GM12878 (cell line): ENCODE measurements around the gene SOX4. TPM values are rescaled to one million over a fixed set of nuclear protein-coding genes. Genes with fewer than 3 reads are reported as not detected.
A peak's percentile ranks its signal among the peaks of the same experiment; 100 is the strongest.

Experiments
- ATAC-seq: fragments of 200-7000 bp; cut with Tn5 transposase; 3 replicates; pipeline ENCODE4 v1.9.1; 2020; ENCODE audit warnings: mild to moderate bottlenecking, moderate library complexity
- BruUV-seq: library from RNA; stranded (reverse); fragments of 400-500 nt; replicated peaks from 2 replicates; lab custom pipeline; 2021; lab: Mats Ljungman, UMichigan
- CTCF ChIA-PET: fragments of 300-600 bp; sonication (Branson Sonifier 250); formaldehyde crosslinking; extraction: SDS; loops from one replicate; lab custom pipeline; 2021; ENCODE audit warnings: inconsistent platforms; lab: Yijun Ruan, JAX
- POLR2A ChIA-PET: fragments of 350-600 bp; formaldehyde crosslinking; extraction: SDS; loops from one replicate; lab custom pipeline; 2021; ENCODE audit warnings: inconsistent platforms; lab: Charles Lee
- RAD21 ChIA-PET: fragments of 300-600 bp; sonication (Branson Sonifier 250); formaldehyde crosslinking; loops from one replicate; lab custom pipeline; 2023; ENCODE audit warnings: antibody characterized with exemption; ENCODE audit not compliant: unreplicated experiment; lab: Charles Lee
- SMC1A ChIA-PET: fragments of 300-600 bp; sonication (Branson Sonifier 250); formaldehyde crosslinking; loops from one replicate; lab custom pipeline; 2023; ENCODE audit not compliant: unreplicated experiment, uncharacterized antibody; lab: Charles Lee
- DNase-seq: peaks from one replicate; pipeline ENCODE4 v3.0.0-alpha.2; 2011; ENCODE audit warnings: low read depth, low spot score
- FAIRE-seq: peaks from 3 replicates; lab custom pipeline; 2011; peaks lifted over from hg19 to GRCh38; lab: Jason Lieb, UNC
- H2AFZ ChIP-seq: 2 replicates; pipeline ENCODE4 v1.6.0; 2011; ENCODE audit warnings: low read depth, low read length, control low read depth; ENCODE audit not compliant: control insufficient read depth
- H3K27ac ChIP-seq: 2 replicates; pipeline ENCODE4 v1.5.1; 2011; ENCODE audit warnings: control low read depth; ENCODE audit not compliant: control insufficient read depth, insufficient read depth
- H3K27me3 ChIP-seq, 2 experiments: replicated peaks in 1 of 2; 2 replicates each; pipeline versions ENCODE4 v1.6.0 to v1.6.1; 2011; ENCODE audit warnings: low read length in 1 of 2; ENCODE audit not compliant: control insufficient read depth in 2 of 2, insufficient read depth in 2 of 2
- H3K36me3 ChIP-seq, 2 experiments: 2 replicates each; pipeline ENCODE4 v1.5.1; 2011; ENCODE audit warnings: low read length in 1 of 2; ENCODE audit not compliant: control insufficient read depth in 2 of 2, insufficient read depth in 2 of 2
- H3K4me1 ChIP-seq: 2 replicates; pipeline ENCODE4 v1.6.1; 2011; ENCODE audit warnings: mild to moderate bottlenecking, low read length, moderate library complexity, mixed read lengths; ENCODE audit not compliant: control insufficient read depth, insufficient read depth
- H3K4me2 ChIP-seq: 2 replicates; pipeline ENCODE4 v1.6.0; 2011; ENCODE audit warnings: control low read depth; ENCODE audit not compliant: control insufficient read depth, insufficient read depth
- H3K4me3 ChIP-seq: fragments of 200-600 bp; sonication (generic); 2 replicates; pipeline ENCODE4 v1.5.1; 2016
- H3K79me2 ChIP-seq: 2 replicates; pipeline ENCODE4 v1.6.0; 2011; ENCODE audit warnings: low read length; ENCODE audit not compliant: control insufficient read depth, insufficient read depth
- H3K9ac ChIP-seq: 2 replicates; pipeline ENCODE4 v1.8.0; 2011; ENCODE audit warnings: low read length, control low read depth, mixed read lengths; ENCODE audit not compliant: control insufficient read depth, insufficient read depth
- H3K9me3 ChIP-seq: replicated peaks from 3 replicates; pipeline ENCODE4 v1.5.1; 2011; ENCODE audit warnings: mild to moderate bottlenecking, low read length; ENCODE audit not compliant: control insufficient read depth, insufficient read depth
- H4K20me1 ChIP-seq: 2 replicates; pipeline ENCODE4 v1.6.0; 2011; ENCODE audit not compliant: control insufficient read depth, insufficient read depth
- BCL3 ChIP-seq: IDR thresholded peaks from 2 replicates; pipeline ENCODE4 v1.6.1; 2011; ENCODE audit warnings: borderline replicate concordance, low read depth, mild to moderate bottlenecking, moderate library complexity, low read length; ENCODE audit not compliant: insufficient read depth, poor library complexity, severe bottlenecking
- CHD1 ChIP-seq: IDR thresholded peaks from 2 replicates; pipeline ENCODE4 v1.6.1; 2012; ENCODE audit warnings: low read depth, low read length, improper control_type of control experiment
- EP300 ChIP-seq, 2 experiments: fragments of 150-350 bp in 1 of 2; IDR thresholded peaks; 2 replicates each; pipeline ENCODE4 v1.6.1; 2011 to 2012; ENCODE audit warnings: low read depth in 2 of 2, low read length in 2 of 2, borderline replicate concordance in 1 of 2, improper control_type of control experiment in 1 of 2, inconsistent platforms in 1 of 2; ENCODE audit not compliant: control insufficient read depth in 1 of 2
- ESRRA ChIP-seq: IDR thresholded peaks from 2 replicates; pipeline ENCODE4 v1.6.1; 2012; ENCODE audit warnings: mild to moderate bottlenecking, low read length, improper control_type of control experiment
- KDM1A ChIP-seq: fragments of 200-600 bp; sonication (generic); IDR thresholded peaks from 2 replicates; pipeline ENCODE4 v1.6.1; 2016; ENCODE audit warnings: borderline replicate concordance
- KLF5 ChIP-seq: fragments of 450-650 bp; IDR thresholded peaks from 2 replicates; pipeline ENCODE4 v1.6.1; 2014; ENCODE audit warnings: mild to moderate bottlenecking; ENCODE audit not compliant: partially characterized antibody
- NR2C2 ChIP-seq: IDR thresholded peaks from 2 replicates; pipeline ENCODE4 v1.6.1; 2011; ENCODE audit warnings: borderline replicate concordance, low read depth; ENCODE audit not compliant: control insufficient read depth, insufficient read length
- PAX5 ChIP-seq: IDR thresholded peaks from 2 replicates; pipeline ENCODE4 v1.6.1; 2011; ENCODE audit warnings: low read depth, low read length, borderline replicate concordance
- RBBP5 ChIP-seq: fragments of 200-600 bp; sonication (generic); conservative IDR thresholded peaks from 2 replicates; pipeline ENCODE4 v1.6.1; 2016
- SMARCA5 ChIP-seq: fragments of 450-650 bp; IDR thresholded peaks from 2 replicates; pipeline ENCODE4 v1.6.1; 2017; ENCODE audit warnings: mild to moderate bottlenecking
- TAF1 ChIP-seq: IDR thresholded peaks from 2 replicates; pipeline ENCODE4 v1.6.1; 2011; ENCODE audit warnings: mild to moderate bottlenecking, low read depth, low read length, borderline replicate concordance
- TBL1XR1 ChIP-seq: IDR thresholded peaks from 2 replicates; pipeline ENCODE4 v1.6.1; 2012; ENCODE audit warnings: low read depth, low read length, improper control_type of control experiment
- USF2 ChIP-seq: IDR thresholded peaks from 2 replicates; pipeline ENCODE4 v1.6.1; 2011; ENCODE audit warnings: low read depth, low read length, improper control_type of control experiment, borderline replicate concordance
- YY1 ChIP-seq: IDR thresholded peaks from 2 replicates; pipeline ENCODE4 v1.6.1; 2011; ENCODE audit warnings: low read depth, mild to moderate bottlenecking, low read length
- ZNF384 ChIP-seq: IDR thresholded peaks from 2 replicates; pipeline ENCODE4 v1.6.1; 2012; ENCODE audit warnings: low read depth, mild to moderate bottlenecking, low read length, improper control_type of control experiment, borderline replicate concordance
- WGBS: methylation state at CpG from one replicate; pipeline ENCODE4 v1.1.6; 2016; ENCODE audit warnings: low lambda C conversion rate; ENCODE audit not compliant: insufficient replicate concordance, insufficient coverage; ENCODE audit errors: missing lambda C conversion rate; 5-methylcytosine and 5-hydroxymethylcytosine counted together
- in situ Hi-C: fragments of 300-500 bp; cut with MboI; formaldehyde crosslinking; loops from 9 replicates; pipeline ENCODE4 v1.14.3; 2018; ENCODE audit warnings: mixed read lengths
- intact Hi-C: fragments of 100-400 bp; cut with micrococcal nuclease; formaldehyde crosslinking; loops from one replicate; pipeline ENCODE4 v1.14.2; 2022; ENCODE audit not compliant: unreplicated experiment
- polyA plus RNA-seq, 11 experiments: library from polyadenylated mRNA; depleted of rRNA in 4 of 11; unstranded in 6 of 11; stranded (reverse) in 5 of 11; fragments of >200 nt; fragmentation: Nextera tagmentation in 4 of 11; fragmentation: Illumina TruSeq in 1 of 11; extraction: Ambion mirVana in 4 of 11; extraction: Trizol in 1 of 11; gene quantifications; 1 replicate in 1 of 11; 2 replicates in 10 of 11; pipeline versions ENCODE4 v1.2.1 to v1.2.3, GENCODE V29; 2011 to 2016; ENCODE audit warnings: inconsistent platforms in 2 of 11, missing spikeins in 2 of 11, low read depth in 1 of 11
- total RNA-seq, 4 experiments: library from RNA; depleted of rRNA in 3 of 4; stranded (reverse); fragments of >200 nt in 3 of 4; fragmentation: Illumina TruSeq in 1 of 4; extraction: Trizol in 1 of 4; gene quantifications; 2 replicates each; pipeline versions ENCODE4 v1.2.1 to v1.2.3, GENCODE V29; 2013 to 2021

Gene SOX4
- total and polyA plus RNA-seq, 10 of the 15 experiments (the other 5 are each of a cell fraction or from before 2014, with no cell fraction given), result 16.8 to 119 (median 26.5) TPM

- BruUV-seq, result no TSS peak
- ChIA-PET CTCF (no interaction called here), POLR2A (no interaction called here), SMC1A (no interaction called here), RAD21 (no interaction called here)
- Histone ChIP-seq H3K4me1 (no peaks in the 10 kb centered on the region), H3K4me3 (no peak overlapping the region), H3K79me2 (no peaks in the 10 kb centered on the region), H3K4me2 (no peak overlapping the region), H4K20me1 (no peaks in the 10 kb centered on the region), H3K9me3 (no peaks in the 10 kb centered on the region), H2AFZ (no peak overlapping the region), H3K27me3 (no peaks in the 10 kb centered on the region), H3K9ac (no peak overlapping the region), H3K36me3 (no peaks in the 10 kb centered on the region), H3K27ac (no peak overlapping the region)
- intact Hi-C loops (no loop called here), in situ Hi-C loops (no loop called here)
- 75% methylated on average over 3 of the region's 3 CpGs for WGBS
- ATAC-seq (no peak), DNase-seq (no peak), FAIRE-seq (no peak)
- TF ChIP-seq YY1, result peak; percentile 59
- no peak for TF ChIP-seq NR2C2
- TF ChIP-seq TAF1, result no peak
These were observed 17.9 kb downstream of the SOX4 start for GRCh38 chr6:21611485-21611884.

- no peak for DNase-seq
- Histone ChIP-seq H3K9ac (no peak overlapping the region), H3K27ac (no peak overlapping the region), H3K4me1 (no peaks in the 10 kb centered on the region), H2AFZ (no peak overlapping the region), H4K20me1 (no peaks in the 10 kb centered on the region), H3K4me3 (no peak overlapping the region), H3K27me3 (no peaks in the 10 kb centered on the region), H3K36me3 (no peaks in the 10 kb centered on the region), H3K79me2 (no peaks in the 10 kb centered on the region), H3K9me3 (no peaks in the 10 kb centered on the region), H3K4me2 (no peak overlapping the region)
- BruUV-seq, result no TSS peak
- WGBS, result 53% methylated on average over 6 of the region's 6 CpGs
- FAIRE-seq, result no peak
- ChIA-PET CTCF (no interaction called here), RAD21 (no interaction called here), SMC1A (no interaction called here), POLR2A (no interaction called here)
- TF ChIP-seq KDM1A (no peak), ZNF384 (no peak), BCL3 (no peak), PAX5 (no peak), SMARCA5 (no peak), CHD1 (no peak), RBBP5 (no peak), TBL1XR1 (no peak), USF2 (no peak), ESRRA (no peak), EP300 (IDR thresholded peaks at IDR 0.05; ENCODE audit: borderline replicate concordance in 1 of 2, control insufficient read depth in 1 of 2, low read depth in 2 of 2, low read length in 2 of 2) (no peak), KLF5 (no peak)
- no peak for ATAC-seq
- intact Hi-C loops, result no loop called here
- in situ Hi-C loops, result no loop called here
These were observed 18.7 kb downstream of the SOX4 start for GRCh38 chr6:21612067-21612745.
